ENCODE data around the gene NSD2.
"Not testable (repeated sequence)": the region's sequence is repeated elsewhere in the genome, so short reads cannot be mapped to it uniquely, and the experiment has no call there.

NSD2 gene

DNA sequence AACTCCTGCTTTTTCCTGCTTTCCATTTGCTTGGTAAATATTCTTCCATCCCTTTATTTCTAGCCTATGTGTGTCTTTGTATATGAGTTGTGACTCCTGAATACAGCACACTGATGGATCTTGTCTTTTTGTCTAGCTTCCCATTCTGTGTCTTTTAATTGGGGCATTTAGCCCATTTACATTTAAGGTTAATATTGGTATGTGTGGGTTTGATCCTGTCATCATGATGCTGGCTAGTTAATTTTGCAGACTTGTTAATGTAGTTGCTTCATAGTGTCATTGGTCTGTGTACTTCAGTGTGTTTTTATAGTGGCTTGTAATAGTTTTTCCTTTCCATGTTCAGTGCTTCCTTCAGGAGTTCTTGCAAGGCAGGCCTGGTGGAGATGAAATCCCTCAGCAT is 160.0 kb downstream of the NSD2 start:
- in situ Hi-C loops (cut with MboI; ENCODE audit: low sequenced_read_pairs), result not testable (repeated sequence)
